Skeletal muscle tissue (tissue), 4 donors: ENCODE data around the gene TRMT112. TPM values are rescaled to one million over a fixed set of nuclear protein-coding genes. Genes with fewer than 3 reads are reported as not detected.
A peak's percentile ranks its signal among the peaks of the same experiment; 100 is the strongest.
"Not testable (repeated sequence)": the region's sequence is repeated elsewhere in the genome, so short reads cannot be mapped to it uniquely, and the experiment has no call there.

Source experiments
- H3K27ac ChIP-seq: one replicate; pipeline ENCODE4 v1.7.0; 2013; ENCODE audit warnings: mild to moderate bottlenecking, low read depth, low read length, inconsistent platforms
- H3K27me3 ChIP-seq, 3 donors: one replicate each; pipeline ENCODE4 v1.7.0; 2013; ENCODE audit warnings: low read length in 3 of 3; ENCODE audit not compliant: control insufficient read depth in 3 of 3, insufficient read depth in 3 of 3
- H3K36me3 ChIP-seq, 3 donors: one replicate each; pipeline ENCODE4 v1.7.0; 2013; ENCODE audit warnings: low read length in 3 of 3; ENCODE audit not compliant: control insufficient read depth in 3 of 3, insufficient read depth in 3 of 3
- H3K4me1 ChIP-seq, 3 donors: one replicate each; pipeline ENCODE4 v1.7.0; 2013; ENCODE audit warnings: low read length in 3 of 3, mild to moderate bottlenecking in 3 of 3; ENCODE audit not compliant: control insufficient read depth in 3 of 3, insufficient read depth in 3 of 3
- H3K4me3 ChIP-seq, 3 donors: one replicate each; pipeline ENCODE4 v1.7.0; 2013; ENCODE audit warnings: low read length in 3 of 3
- H3K9ac ChIP-seq, 3 donors: one replicate each; pipeline ENCODE4 v1.7.0; 2013; ENCODE audit warnings: low read length in 3 of 3, mild to moderate bottlenecking in 3 of 3, moderate library complexity in 2 of 3, low read depth in 1 of 3
- H3K9me3 ChIP-seq, 3 donors: one replicate each; pipeline ENCODE4 v1.7.0; 2013; ENCODE audit warnings: low read length in 3 of 3; ENCODE audit not compliant: control insufficient read depth in 3 of 3
- total RNA-seq: library from RNA; depleted of rRNA; stranded (reverse); fragments of >200 nt; gene quantifications from one replicate; pipeline ENCODE4 v1.2.3, GENCODE V29; 2014
- donor health status: Osteomylitis.

TRMT112 gene
- total RNA-seq, 1 donor from 2014 or later: 247 TPM

- Histone ChIP-seq H3K4me3 (peak overlapping the region in 2 of 3 donors; percentile 24 to 27), H3K27ac (peak overlapping the region; percentile 78), H3K27me3 (no peaks in the 10 kb centered on the region), H3K36me3 (peaks cover 12 to 21% (median 17%) of the 10 kb centered on the region in 3 donors), H3K9ac (peak overlapping the region; percentile 60 to 76 (median 65)), H3K4me1 (peaks cover 28 to 47% (median 37%) of the 10 kb centered on the region in 3 donors), H3K9me3 (no peaks in the 10 kb centered on the region)
These were observed 3.7 kb downstream of the TRMT112 start for GRCh38 chr11:64313491-64314145.

- no peaks in the 10 kb centered on the region for H3K9me3 ChIP-seq
- peak overlapping the region; percentile 78 for H3K27ac ChIP-seq
- no peak overlapping the region for H3K4me3 ChIP-seq
- H3K27me3 ChIP-seq: no peaks in the 10 kb centered on the region
- peaks cover 12 to 21% (median 17%) of the 10 kb centered on the region in 3 donors for H3K36me3 ChIP-seq
- H3K9ac ChIP-seq: peak overlapping the region in 2 of 3 donors; percentile 45 to 76
- peaks cover 28 to 47% (median 37%) of the 10 kb centered on the region in 3 donors for H3K4me1 ChIP-seq
These were observed 4.4 kb downstream of the TRMT112 start for GRCh38 chr11:64312947-64313346.

- not testable (repeated sequence) for H3K36me3 ChIP-seq, H3K4me3 ChIP-seq, H3K27ac ChIP-seq, H3K9me3 ChIP-seq, H3K9ac ChIP-seq, H3K27me3 ChIP-seq
- peaks cover 19 to 34% (median 31%) of the 10 kb centered on the region in 3 donors for H3K4me1 ChIP-seq
These were observed 9.6 kb downstream of the TRMT112 start for GRCh38 chr11:64307795-64308194.

GRCh38 chr11:64306876-64307622 lies 10.3 kb downstream of the TRMT112 start:
- H3K4me3 ChIP-seq: peak overlapping the region in 2 of 3 donors; percentile 84 to 86
- H3K27ac ChIP-seq: no peak overlapping the region
- H3K36me3 ChIP-seq: peaks cover 3 to 4% (median 4%) of the 10 kb centered on the region in 3 donors
- peak overlapping the region; percentile 25 to 86 (median 63) for H3K9ac ChIP-seq
- H3K9me3 ChIP-seq: no peaks in the 10 kb centered on the region
- peaks cover 0 to 9% (median 4%) of the 10 kb centered on the region in 3 donors for H3K27me3 ChIP-seq
- peaks cover 15 to 28% (median 25%) of the 10 kb centered on the region in 3 donors for H3K4me1 ChIP-seq

GRCh38 chr11:64306563-64306875 lies 10.8 kb downstream of the TRMT112 start:
- Histone ChIP-seq H3K4me1 (peaks cover 15 to 28% (median 25%) of the 10 kb centered on the region in 3 donors), H3K36me3 (peaks cover 3 to 4% (median 4%) of the 10 kb centered on the region in 3 donors), H3K27me3 (peaks cover 0 to 14% (median 8%) of the 10 kb centered on the region in 3 donors), H3K4me3 (peak overlapping the region; percentile 68 to 86 (median 84)), H3K27ac (peak overlapping the region; percentile 71), H3K9me3 (no peaks in the 10 kb centered on the region), H3K9ac (peak overlapping the region; percentile 25 to 86 (median 63))

- H3K27ac ChIP-seq: peak overlapping the region; percentile 71
- peaks cover 0 to 15% (median 9%) of the 10 kb centered on the region in 3 donors for H3K27me3 ChIP-seq
These were observed 11.4 kb downstream of the TRMT112 start for GRCh38 chr11:64305691-64306562.

GRCh38 chr11:64305075-64305690 lies 12.2 kb downstream of the TRMT112 start, which contains the start of gene ESRRA:
ESRRA (plus strand) TSS chr11:64305524; CDS start chr11:64307180, 1,656 bp downstream.
- Histone ChIP-seq H3K9ac (peak within 1 kb of the TSS; percentile 63 to 86 (median 80)), H3K4me3 (peak within 1 kb of the TSS; percentile 84 to 88 (median 86)), H3K36me3 (peaks cover 3 to 4% (median 4%) of the 10 kb centered on the region in 3 donors), H3K9me3 (no peaks in the 10 kb centered on the region), H3K27ac (peak within 1 kb of the TSS; percentile 77), H3K4me1 (peaks cover 23 to 36% (median 33%) of the 10 kb centered on the region in 3 donors), H3K27me3 (peaks cover 7 to 23% (median 17%) of the 10 kb centered on the region in 3 donors)

More at GRCh38 chr11:64305691-64306562, 11.4 kb downstream of the TRMT112 start:
- Histone ChIP-seq H3K9ac (peak overlapping the region; percentile 63 to 86 (median 80)), H3K4me1 (peaks cover 16 to 29% (median 25%) of the 10 kb centered on the region in 3 donors), H3K36me3 (peaks cover 3 to 4% (median 4%) of the 10 kb centered on the region in 3 donors), H3K9me3 (no peaks in the 10 kb centered on the region), H3K4me3 (peak overlapping the region; percentile 68 to 86 (median 84))

GRCh38 chr11:64304316-64305072 lies 12.9 kb downstream of the TRMT112 start:
- peaks cover 3 to 4% (median 4%) of the 10 kb centered on the region in 3 donors for H3K36me3 ChIP-seq
- peaks cover 14 to 30% (median 23%) of the 10 kb centered on the region in 3 donors for H3K27me3 ChIP-seq
- peak overlapping the region; percentile 62 to 85 (median 78) for H3K9ac ChIP-seq
- H3K9me3 ChIP-seq: no peaks in the 10 kb centered on the region
- peak overlapping the region; percentile 77 for H3K27ac ChIP-seq
- H3K4me1 ChIP-seq: peaks cover 30 to 43% (median 40%) of the 10 kb centered on the region in 3 donors
- peak overlapping the region; percentile 83 to 88 (median 84) for H3K4me3 ChIP-seq
